OCI-LY7 (cell line): ENCODE measurements around the gene SLC25A24. TPM values are rescaled to one million over a fixed set of nuclear protein-coding genes. Genes with fewer than 3 reads are reported as not detected.
A peak's percentile ranks its signal among the peaks of the same experiment; 100 is the strongest.
"Not testable (repeated sequence)": the region's sequence is repeated elsewhere in the genome, so short reads cannot be mapped to it uniquely, and the experiment has no call there.

ENCODE experiments used
- BruUV-seq: library from RNA; stranded (reverse); fragments of 400-500 nt; replicated peaks from 2 replicates; lab custom pipeline; 2021; lab: Mats Ljungman, UMichigan
- CTCF ChIA-PET: fragments of 300-600 bp; sonication (Branson Sonifier 250); formaldehyde crosslinking; loops from one replicate; lab custom pipeline; 2022; ENCODE audit warnings: antibody characterized with exemption; ENCODE audit not compliant: unreplicated experiment; lab: Charles Lee
- POLR2A ChIA-PET: fragments of 300-600 bp; sonication (Branson Sonifier 250); formaldehyde crosslinking; loops from one replicate; lab custom pipeline; 2022; ENCODE audit warnings: antibody characterized with exemption; lab: Charles Lee
- DNase-seq: peaks from one replicate; pipeline ENCODE4 v3.0.0-alpha.2; 2015; ENCODE audit warnings: low spot score
- H2AFZ ChIP-seq: fragments of 200-600 bp; sonication (generic), shearing (Covaris generic); 2 replicates; pipeline ENCODE4 v1.6.1; 2014; ENCODE audit warnings: mild to moderate bottlenecking, antibody characterized with exemption, low read length, moderate library complexity
- H3K27ac ChIP-seq: fragments of 200-600 bp; sonication (generic); 2 replicates; pipeline ENCODE4 v1.5.1; 2014; ENCODE audit warnings: mixed run types, low read depth, mild to moderate bottlenecking, moderate library complexity, low read length, inconsistent platforms; ENCODE audit not compliant: poor library complexity, severe bottlenecking
- H3K36me3 ChIP-seq: fragments of 200-600 bp; sonication (generic); 2 replicates; pipeline ENCODE4 v1.6.1; 2014; ENCODE audit warnings: mild to moderate bottlenecking, antibody characterized with exemption, low read length, moderate library complexity, mixed read lengths; ENCODE audit not compliant: insufficient read depth
- H3K4me1 ChIP-seq: fragments of 200-600 bp; sonication (generic); 2 replicates; pipeline ENCODE4 v1.5.1; 2014; ENCODE audit warnings: mild to moderate bottlenecking, low read length; ENCODE audit not compliant: insufficient read depth, poor library complexity, severe bottlenecking
- H3K4me2 ChIP-seq: fragments of 200-600 bp; sonication (generic); 2 replicates; pipeline ENCODE4 v1.6.1; 2014; ENCODE audit warnings: mild to moderate bottlenecking, low read length
- H3K4me3 ChIP-seq: fragments of 200-600 bp; sonication (generic); 2 replicates; pipeline ENCODE4 v1.5.1; 2014; ENCODE audit warnings: mild to moderate bottlenecking, low read depth, low read length; ENCODE audit not compliant: poor library complexity, severe bottlenecking
- H3K79me2 ChIP-seq: fragments of 200-600 bp; sonication (generic); 2 replicates; pipeline ENCODE4 v1.6.1; 2016; ENCODE audit warnings: low read depth, mild to moderate bottlenecking, low read length, moderate library complexity, mixed read lengths; ENCODE audit not compliant: insufficient read depth
- H3K9me2 ChIP-seq: fragments of 200-600 bp; sonication (generic); 2 replicates; pipeline ENCODE4 v1.6.1; 2016; ENCODE audit warnings: mild to moderate bottlenecking, low read length, mixed read lengths; ENCODE audit not compliant: insufficient read depth
- H3K9me3 ChIP-seq: fragments of 200-600 bp; sonication (generic); 2 replicates; pipeline ENCODE4 v1.6.1; 2014; ENCODE audit warnings: mild to moderate bottlenecking, mixed run types, low read length, mixed read lengths
- H4K20me1 ChIP-seq: fragments of 200-600 bp; sonication (generic); 2 replicates; pipeline ENCODE4 v1.6.1; 2014; ENCODE audit warnings: mild to moderate bottlenecking, antibody characterized with exemption, low read length, moderate library complexity, mixed read lengths; ENCODE audit not compliant: insufficient read depth
- CTCF ChIP-seq: fragments of 200-600 bp; sonication (generic); conservative IDR thresholded peaks from 2 replicates; pipeline ENCODE4 v1.5.1; 2014; ENCODE audit warnings: mild to moderate bottlenecking, antibody characterized with exemption, low read length, moderate library complexity, mixed read lengths
- EZH2phosphoT487 ChIP-seq: fragments of 200-600 bp; sonication (generic); IDR thresholded peaks from 2 replicates; pipeline ENCODE4 v1.6.1; 2018; ENCODE audit warnings: low read depth, borderline replicate concordance, mild to moderate bottlenecking, mixed run types, antibody characterized with exemption, low read length, moderate library complexity, mixed read lengths
- intact Hi-C: fragments of 100-400 bp; cut with micrococcal nuclease; formaldehyde crosslinking; loops from one replicate; pipeline ENCODE4 v1.10.0; 2022; ENCODE audit not compliant: unreplicated experiment
- total RNA-seq, 2 experiments: library from RNA; depleted of rRNA in 1 of 2; stranded (reverse); fragments of >200 nt in 1 of 2; shearing (Covaris generic) in 1 of 2; gene quantifications; 2 replicates each; pipeline ENCODE4 v1.2.3, GENCODE V29; 2014 to 2022

The SLC25A24 gene
- total RNA-seq, 2 experiments from 2014 or later = not detected

GRCh38 chr1:108216028-108216890 is 16.1 kb upstream of the SLC25A24 start:
- H3K27ac ChIP-seq, H3K4me1 ChIP-seq, H2AFZ ChIP-seq, H4K20me1 ChIP-seq, DNase-seq, CTCF ChIA-PET, H3K4me2 ChIP-seq, intact Hi-C loops, H3K79me2 ChIP-seq, H3K9me2 ChIP-seq, H3K9me3 ChIP-seq, BruUV-seq, H3K4me3 ChIP-seq, H3K36me3 ChIP-seq: not testable (repeated sequence)
- POLR2A ChIA-PET = interaction anchor here (0.6 kb wide), 1 partner anchor 36 kb away, joined by 5 read pairs; no protein-coding TSS in a partner anchor

GRCh38 chr1:108214641-108215465 is 14.7 kb upstream of the SLC25A24 start:
- TF ChIP-seq CTCF = peak; percentile 77
- H3K4me3 ChIP-seq, H4K20me1 ChIP-seq, H3K36me3 ChIP-seq, H2AFZ ChIP-seq, CTCF ChIA-PET, H3K9me3 ChIP-seq, H3K4me2 ChIP-seq, H3K27ac ChIP-seq, H3K4me1 ChIP-seq, BruUV-seq, H3K79me2 ChIP-seq, H3K9me2 ChIP-seq, POLR2A ChIA-PET, intact Hi-C loops: not testable (repeated sequence)
- DNase-seq = peak; percentile 46

- intact Hi-C loops = no loop called here
- H3K27ac ChIP-seq = no peak overlapping the region
- no peak for DNase-seq
- no peaks in the 10 kb centered on the region for H3K36me3 ChIP-seq
- no peaks in the 10 kb centered on the region for H3K4me1 ChIP-seq
- no peak overlapping the region for H3K4me2 ChIP-seq
- POLR2A ChIA-PET = interaction anchor here (0.5 kb wide), 1 partner anchor 802 kb away, joined by 4 read pairs; no protein-coding TSS in a partner anchor
- H3K79me2 ChIP-seq = no peaks in the 10 kb centered on the region
- TF ChIP-seq EZH2phosphoT487 (no peak), CTCF (no peak)
- H3K9me3 ChIP-seq = no peaks in the 10 kb centered on the region
- H3K9me2 ChIP-seq = no peaks in the 10 kb centered on the region
- no peak overlapping the region for H2AFZ ChIP-seq
- no TSS peak for BruUV-seq
- CTCF ChIA-PET = no interaction called here
- H3K4me3 ChIP-seq = no peak overlapping the region
- H4K20me1 ChIP-seq = no peaks in the 10 kb centered on the region
These were observed 10.9 kb upstream of the SLC25A24 start for GRCh38 chr1:108211014-108211413.
